ENCODE results near the gene PARP4. TPM values are rescaled to one million over a fixed set of nuclear protein-coding genes. Genes with fewer than 3 reads are reported as not detected.
"Not testable (repeated sequence)": the region's sequence is repeated elsewhere in the genome, so short reads cannot be mapped to it uniquely, and the experiment has no call there.

The PARP4 gene
- total RNA-seq (2014; rRNA removed; shearing (Covaris generic)) (34.2 and 34.4 TPM in 2 replicates), total RNA-seq (2022) (48.5 and 50.8 TPM in 2 replicates), Bru-seq, nascent RNA (percentile 77 among the genes with signal in this experiment), BruChase-seq, experiment 1, labeled RNA remaining after a 6-hour chase (percentile 82 among the genes with signal in this experiment), BruChase-seq, experiment 2, labeled RNA remaining after a 2-hour chase (percentile 79 among the genes with signal in this experiment)
- long read RNA-seq, full-length matches to known transcripts: 59 of 100 reads
- long read RNA-seq, partial matches to known transcripts: 15 of 100 reads
- long read RNA-seq, other reads (novel, unspliced or antisense): 26 of 100 reads

- Histone ChIP-seq H2AFZ (ENCODE audit: low read length) (peak within 1 kb of the TSS; percentile 94), H3K9me3 (ENCODE audit: low read length) (no peaks in the 10 kb centered on the region), H3K9me2 (ENCODE audit: insufficient read depth, low read length) (no peaks in the 10 kb centered on the region), H3K4me3 (ENCODE audit: low read depth, low read length, poor library complexity, severe bottlenecking) (peak within 1 kb of the TSS; percentile 86), H3K4me2 (ENCODE audit: low read length) (peak within 1 kb of the TSS; percentile 81), H3K36me3 (ENCODE audit: insufficient read depth, low read length) (peaks cover 20% of the 10 kb centered on the region), H4K20me1 (ENCODE audit: insufficient read depth, low read length) (no peaks in the 10 kb centered on the region), H3K27ac (ENCODE audit: low read depth, low read length, poor library complexity, severe bottlenecking) (peak within 1 kb of the TSS; percentile 60), H3K4me1 (ENCODE audit: insufficient read depth, low read length, poor library complexity, severe bottlenecking) (peaks cover 11% of the 10 kb centered on the region), H3K79me2 (ENCODE audit: insufficient read depth, low read depth, low read length) (peaks cover 49% of the 10 kb centered on the region)
- peak; percentile 36; the same call in 1 of the 2 replicates for TF ChIP-seq CTCF (conservative IDR thresholded peaks at IDR 0.05; ENCODE audit: low read length)
- TF ChIP-seq EZH2phosphoT487 (IDR thresholded peaks at IDR 0.05; ENCODE audit: borderline replicate concordance, low read depth, low read length): no peak
- intact Hi-C loops (cut with micrococcal nuclease; ENCODE audit: unreplicated experiment): loop anchor here (5.0 kb wide), 3 partner anchors 55 to 410 kb away; a partner anchor contains a TSS
- POLR2A ChIA-PET: interaction anchor here (1.3 to 1.5 kb wide), 2 partner anchors 8 to 12 kb away, joined by 4 read pairs; no protein-coding TSS in a partner anchor
- CTCF ChIA-PET (ENCODE audit: unreplicated experiment): no interaction called here
- peak; percentile 86 for DNase-seq (ENCODE audit: low spot score)
- BruUV-seq (replicated peaks): no TSS peak
Observed at GRCh38 chr13:24512197-24512907, at the start of gene PARP4. Gene PARP4 (minus strand): TSS chr13:24512778. CDS start chr13:24503776, 9,002 bp downstream.

GRCh38 chr13:24560579-24561187, 48.1 kb upstream of the PARP4 start:
- CTCF ChIA-PET (ENCODE audit: unreplicated experiment); H3K4me2 ChIP-seq (ENCODE audit: low read length); H3K36me3 ChIP-seq (ENCODE audit: insufficient read depth, low read length); DNase-seq (ENCODE audit: low spot score); H3K79me2 ChIP-seq (ENCODE audit: insufficient read depth, low read depth, low read length); POLR2A ChIA-PET; BruUV-seq (replicated peaks); intact Hi-C loops (cut with micrococcal nuclease; ENCODE audit: unreplicated experiment); H2AFZ ChIP-seq (ENCODE audit: low read length); H3K4me3 ChIP-seq (ENCODE audit: low read depth, low read length, poor library complexity, severe bottlenecking); H3K9me2 ChIP-seq (ENCODE audit: insufficient read depth, low read length); H3K9me3 ChIP-seq (ENCODE audit: low read length); H3K27ac ChIP-seq (ENCODE audit: low read depth, low read length, poor library complexity, severe bottlenecking); H4K20me1 ChIP-seq (ENCODE audit: insufficient read depth, low read length): not testable (repeated sequence)
- peaks cover 28% of the 10 kb centered on the region for H3K4me1 ChIP-seq (ENCODE audit: insufficient read depth, low read length, poor library complexity, severe bottlenecking)

GRCh38 chr13:24559431-24560218, 47.0 kb upstream of the PARP4 start:
- H3K9me3 ChIP-seq (ENCODE audit: low read length); H3K4me3 ChIP-seq (ENCODE audit: low read depth, low read length, poor library complexity, severe bottlenecking); BruUV-seq (replicated peaks); H3K9me2 ChIP-seq (ENCODE audit: insufficient read depth, low read length); H3K27ac ChIP-seq (ENCODE audit: low read depth, low read length, poor library complexity, severe bottlenecking); DNase-seq (ENCODE audit: low spot score); H4K20me1 ChIP-seq (ENCODE audit: insufficient read depth, low read length); CTCF ChIA-PET (ENCODE audit: unreplicated experiment); H2AFZ ChIP-seq (ENCODE audit: low read length); H3K79me2 ChIP-seq (ENCODE audit: insufficient read depth, low read depth, low read length); H3K36me3 ChIP-seq (ENCODE audit: insufficient read depth, low read length); intact Hi-C loops (cut with micrococcal nuclease; ENCODE audit: unreplicated experiment); H3K4me2 ChIP-seq (ENCODE audit: low read length): not testable (repeated sequence)
- H3K4me1 ChIP-seq (ENCODE audit: insufficient read depth, low read length, poor library complexity, severe bottlenecking): peaks cover 17% of the 10 kb centered on the region
- POLR2A ChIA-PET: interaction anchor here (1.5 kb wide), 1 partner anchor 41 kb away, joined by 3 read pairs; no protein-coding TSS in a partner anchor

Data from OCI-LY7 (cell line).